GM19025 (cell line): ENCODE measurements around the gene CLEC18C.
"Not testable (repeated sequence)": the region's sequence is repeated elsewhere in the genome, so short reads cannot be mapped to it uniquely, and the experiment has no call there.

ENCODE experiments used
- ATAC-seq: cut with Tn5 transposase; IDR thresholded peaks from one replicate; pipeline ENCODE4 v1.9.1; 2021; ENCODE audit warnings: mild to moderate bottlenecking, low read depth, moderate library complexity; ENCODE audit not compliant: unreplicated experiment

Gene CLEC18C

DNA sequence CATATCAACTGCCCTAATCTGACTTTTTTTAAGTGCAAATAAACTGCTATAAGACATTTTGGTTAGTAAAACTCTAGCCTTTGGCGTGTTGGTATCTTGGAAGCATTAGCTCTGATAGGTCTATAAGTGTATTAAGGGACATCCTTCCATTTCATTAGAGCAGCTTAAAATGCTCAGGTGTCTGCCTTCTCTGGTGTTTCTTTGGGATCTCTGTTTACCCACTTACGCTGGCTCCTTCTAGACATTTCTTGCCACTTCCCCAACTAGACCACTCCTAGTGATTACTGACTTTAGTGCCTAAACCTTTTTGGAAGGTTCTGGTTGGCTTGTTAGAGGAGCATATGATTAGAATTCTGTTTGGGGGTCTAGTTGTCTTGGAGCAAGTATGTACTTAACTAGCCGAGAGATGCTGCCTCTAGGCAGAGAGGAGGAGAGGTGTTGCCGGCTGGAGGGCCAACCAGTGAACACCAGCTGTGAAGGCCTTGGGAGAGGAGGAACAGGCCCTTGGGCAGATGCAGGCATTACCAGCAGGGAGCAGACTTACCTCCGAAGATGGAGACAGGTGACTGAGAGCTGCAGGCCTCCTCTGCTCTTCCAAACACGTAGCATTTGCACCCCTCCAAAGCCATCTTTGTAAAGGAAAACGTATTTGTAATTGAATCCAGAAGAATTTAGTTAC lies 15.2 kb upstream of the CLEC18C start:
- no peak for ATAC-seq

DNA sequence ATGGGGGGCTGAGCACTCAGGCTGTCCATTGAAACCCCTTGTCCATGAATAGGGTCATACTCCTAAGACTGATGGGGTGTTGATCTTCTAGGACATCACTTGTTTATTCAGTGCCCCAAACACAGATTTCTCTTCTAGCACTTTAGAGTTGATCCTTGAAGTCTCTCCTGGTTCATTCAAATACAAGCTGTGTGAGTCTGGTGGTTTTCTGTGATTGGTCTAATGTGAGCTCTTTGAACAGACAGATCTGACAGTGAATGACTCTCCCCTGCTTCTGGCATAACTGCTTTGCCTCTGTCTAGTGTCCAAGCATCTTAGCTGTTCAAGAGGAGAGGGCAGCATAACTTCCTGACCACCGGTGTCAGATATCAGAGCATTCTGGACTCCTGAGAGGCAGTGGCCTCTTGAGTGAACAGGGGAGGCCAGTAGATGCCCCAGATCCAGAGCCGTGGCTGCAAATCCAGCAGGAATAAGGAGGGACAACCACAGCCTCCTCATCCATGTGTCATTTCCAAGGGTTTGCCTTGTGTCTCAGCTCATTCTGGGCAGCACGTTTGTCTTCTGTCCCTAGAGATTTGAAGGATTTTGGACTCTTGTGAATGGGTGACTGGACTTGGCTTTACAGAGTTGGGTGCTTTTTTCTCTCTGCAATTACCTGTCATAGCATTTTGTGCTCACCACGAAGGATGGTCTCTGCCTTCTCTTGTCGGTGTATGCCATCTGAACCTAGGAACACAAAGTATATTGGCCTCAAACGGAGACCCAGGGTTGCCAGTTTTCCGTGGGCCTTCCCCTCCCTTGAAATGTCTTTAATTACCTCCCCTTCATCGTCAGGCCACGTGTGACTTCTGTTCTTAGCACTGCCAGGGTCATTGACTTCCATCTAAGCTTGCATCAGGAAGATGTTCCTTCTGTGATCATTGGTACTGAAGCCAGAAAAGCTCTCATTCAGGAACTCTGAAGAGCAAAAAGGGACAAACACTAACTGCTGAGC lies 13.9 kb upstream of the CLEC18C start:
- no peak for ATAC-seq

DNA sequence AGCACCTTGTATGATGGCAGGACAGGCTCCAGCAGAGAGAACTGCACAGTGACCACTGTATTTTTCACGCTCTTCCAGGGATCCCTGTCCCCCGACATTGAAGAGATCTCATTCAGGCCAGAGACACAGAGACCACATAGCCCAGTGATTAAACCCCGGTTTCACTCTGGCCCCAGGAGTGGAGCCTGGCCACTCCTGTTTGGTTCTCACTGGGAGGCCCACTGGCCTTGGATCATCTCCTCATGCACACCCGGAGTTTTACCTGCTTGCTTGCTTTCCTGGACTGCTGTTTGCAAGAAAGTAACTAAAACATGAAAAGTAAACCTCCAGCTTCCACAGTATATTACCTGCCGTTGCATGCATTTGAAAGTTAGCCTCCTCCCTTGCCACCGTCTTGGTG lies 13.2 kb upstream of the CLEC18C start:
- ATAC-seq: no peak

DNA sequence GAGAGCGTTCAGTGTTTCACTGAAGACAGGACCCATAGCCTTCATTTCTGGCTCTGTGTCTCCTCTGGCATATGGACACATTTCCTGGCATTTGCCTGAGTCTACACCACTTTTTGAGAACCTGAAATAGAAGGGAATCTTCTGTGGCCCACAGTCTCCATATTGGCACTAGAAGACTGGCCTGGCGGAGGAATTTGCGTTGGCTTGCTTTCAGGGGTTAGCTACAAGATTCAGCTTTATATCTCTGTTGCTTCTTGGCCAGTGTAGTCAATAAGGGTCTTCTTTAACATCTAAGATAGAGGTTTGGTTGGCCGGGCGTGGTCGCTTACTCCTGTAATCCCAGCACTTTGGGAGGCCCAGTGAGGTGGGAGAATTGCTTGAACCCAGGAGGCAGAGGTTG lies 12.8 kb upstream of the CLEC18C start:
- no peak for ATAC-seq

DNA sequence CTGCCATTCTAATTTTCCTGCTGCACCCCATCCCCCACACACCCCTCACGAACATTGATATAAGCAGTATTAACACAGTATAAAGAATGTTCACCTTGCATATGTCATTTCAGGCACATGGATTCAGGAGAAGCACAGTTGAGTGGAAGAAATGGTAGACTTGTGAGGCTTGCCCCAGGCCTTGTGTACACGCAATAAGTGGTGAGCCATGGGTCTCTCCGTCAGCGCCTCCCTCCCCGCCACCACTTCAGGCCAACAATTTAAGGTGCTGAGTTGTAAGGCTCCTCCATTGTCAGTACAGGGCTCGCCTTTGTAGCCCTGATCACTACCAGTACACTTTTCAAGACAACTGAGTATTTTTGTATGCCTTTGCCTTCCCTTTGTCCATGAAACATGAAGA lies 12.2 kb upstream of the CLEC18C start:
- ATAC-seq: no peak

DNA sequence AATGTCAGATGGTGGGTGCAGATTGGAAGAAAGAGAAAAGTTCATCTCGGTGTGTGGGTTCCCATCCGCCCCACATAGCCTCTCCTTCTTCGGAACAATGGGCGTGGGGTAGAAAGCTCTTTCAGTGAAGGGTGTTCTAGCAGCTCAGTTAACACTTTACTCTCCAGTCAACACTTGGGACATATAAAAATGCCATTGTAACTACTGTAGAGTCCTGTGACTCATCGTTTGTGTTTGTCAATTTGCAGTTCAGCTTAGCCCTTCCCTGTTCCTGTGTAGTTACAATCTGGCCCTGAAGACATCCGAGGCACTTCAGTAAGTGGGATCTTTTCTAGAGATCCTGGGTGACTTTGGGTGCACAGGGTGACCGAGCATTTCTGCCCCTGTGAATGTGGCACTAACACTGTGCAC lies 11.5 kb upstream of the CLEC18C start:
- ATAC-seq: no peak

DNA sequence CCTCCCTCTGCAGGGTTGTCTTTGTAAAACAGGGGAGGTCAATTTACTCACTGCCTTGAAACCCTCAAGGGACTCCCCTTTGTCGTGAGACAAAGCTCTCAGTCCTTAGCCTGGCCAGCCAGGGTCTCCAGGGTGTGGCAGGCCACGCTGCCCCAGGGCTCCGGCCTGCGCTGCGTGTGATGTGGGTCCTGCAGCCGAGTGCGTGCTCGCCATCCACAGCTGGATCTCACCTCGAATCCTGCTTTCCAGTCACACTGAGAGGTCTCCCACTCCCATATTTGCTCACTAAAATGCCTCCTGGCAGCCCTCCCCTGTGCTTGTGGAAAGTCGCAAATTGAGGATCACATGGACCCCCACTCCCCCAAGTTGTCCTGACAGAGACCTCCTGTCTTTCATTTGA lies 10.0 kb upstream of the CLEC18C start:
- ATAC-seq: no peak

DNA sequence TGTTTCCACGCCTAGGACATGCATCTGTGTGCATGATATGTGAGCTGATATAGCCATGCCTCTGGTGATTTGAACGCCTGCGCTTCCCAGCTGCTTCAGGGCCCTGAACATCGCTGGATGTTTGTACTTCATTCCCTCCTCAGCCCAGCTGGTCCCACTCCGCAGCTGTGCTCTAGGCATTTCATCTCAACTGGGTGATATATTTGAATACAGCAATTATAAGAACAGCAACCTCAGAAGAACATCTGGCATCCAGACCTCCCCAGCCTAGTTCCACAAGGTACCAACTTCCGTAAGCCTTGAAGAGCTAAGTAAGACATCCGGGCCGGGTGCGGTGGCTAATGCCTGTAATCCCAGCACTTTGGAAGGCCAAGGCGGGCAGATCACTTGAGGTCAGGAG lies 6.9 kb upstream of the CLEC18C start:
- not testable (repeated sequence) for ATAC-seq

DNA sequence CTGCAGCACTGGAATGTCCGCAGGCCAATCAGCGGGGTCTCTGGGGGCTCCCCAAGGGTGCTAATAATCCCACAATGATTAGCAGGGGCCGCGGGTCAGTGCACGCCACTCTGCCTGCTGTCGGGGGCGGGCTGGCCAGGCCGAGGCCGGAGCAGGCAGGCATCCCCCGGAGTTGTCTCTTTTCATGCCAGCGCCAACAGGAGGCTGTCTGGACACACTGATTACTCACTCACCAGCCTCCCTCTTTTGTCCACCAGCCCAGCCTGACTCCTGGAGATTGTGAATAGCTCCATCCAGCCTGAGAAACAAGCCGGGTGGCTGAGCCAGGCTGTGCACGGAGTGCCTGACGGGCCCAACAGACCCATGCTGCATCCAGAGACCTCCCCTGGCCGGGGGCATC lies 329 bp downstream of the CLEC18C start:
- ATAC-seq: not testable (repeated sequence)

DNA sequence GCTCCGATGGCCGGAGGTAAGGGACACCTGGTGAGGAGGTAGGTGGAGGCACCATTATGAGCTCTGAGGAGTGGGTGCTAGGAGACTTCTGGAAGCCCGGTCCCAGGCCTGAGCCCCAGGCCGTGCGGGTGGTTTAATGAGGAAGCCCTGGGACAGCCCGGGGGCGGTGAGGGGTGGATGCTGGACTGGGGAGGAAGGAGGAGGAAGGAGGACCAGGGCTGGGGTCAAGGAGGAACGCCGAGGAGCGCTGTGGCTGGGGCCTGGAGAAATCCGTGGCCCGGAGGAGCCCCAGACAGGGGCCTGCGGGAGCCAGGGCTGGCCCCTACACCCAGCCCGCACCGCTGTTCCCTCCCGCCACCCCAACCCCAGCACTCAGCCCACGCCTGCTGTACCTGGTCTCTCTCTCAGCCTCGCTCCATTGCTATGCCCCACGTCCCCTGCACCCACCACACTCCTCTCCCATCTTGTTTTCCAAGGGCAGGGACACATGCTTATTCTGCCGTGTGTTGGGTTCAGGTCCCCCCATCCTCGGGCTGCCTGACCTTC lies 873 bp downstream of the CLEC18C start:
- not testable (repeated sequence) for ATAC-seq

DNA sequence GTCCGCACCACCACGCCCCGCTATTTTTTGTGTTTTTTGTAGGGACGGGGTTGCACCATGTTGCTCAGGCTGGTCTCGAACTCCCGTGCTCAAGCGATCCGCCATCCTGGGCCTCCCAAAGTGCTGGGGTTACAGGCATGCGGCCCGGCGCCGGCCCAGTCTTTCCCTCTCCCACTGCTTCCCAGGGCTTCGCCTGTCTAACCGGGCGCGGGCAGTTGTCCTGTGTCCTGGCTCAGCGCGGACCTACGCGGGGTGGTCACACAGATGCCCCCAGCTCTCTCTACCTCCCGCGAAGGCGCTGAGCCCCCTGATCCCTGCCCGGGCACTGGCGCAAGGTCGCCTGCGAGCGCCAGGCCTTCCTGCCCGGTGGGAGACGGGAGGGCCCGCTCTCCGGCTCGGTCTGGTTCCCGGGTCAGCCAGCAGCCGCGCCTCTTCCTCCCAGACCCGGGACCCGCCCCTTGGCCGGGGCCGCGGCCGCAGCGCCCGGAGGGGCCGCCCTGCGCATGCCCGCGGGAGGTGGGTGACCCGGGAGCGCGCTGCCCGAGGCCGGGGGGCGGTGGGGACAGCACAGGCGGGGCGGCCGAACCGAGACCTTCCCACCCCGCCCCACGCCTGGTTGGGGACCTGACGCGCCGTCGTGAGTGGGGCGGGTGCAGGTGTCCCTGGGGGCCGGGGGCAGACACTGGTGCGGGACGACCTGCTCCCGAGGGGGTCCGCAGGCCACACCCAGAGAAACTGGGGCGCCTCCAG lies 14.4 kb downstream of the CLEC18C start:
- ATAC-seq: not testable (repeated sequence)

DNA sequence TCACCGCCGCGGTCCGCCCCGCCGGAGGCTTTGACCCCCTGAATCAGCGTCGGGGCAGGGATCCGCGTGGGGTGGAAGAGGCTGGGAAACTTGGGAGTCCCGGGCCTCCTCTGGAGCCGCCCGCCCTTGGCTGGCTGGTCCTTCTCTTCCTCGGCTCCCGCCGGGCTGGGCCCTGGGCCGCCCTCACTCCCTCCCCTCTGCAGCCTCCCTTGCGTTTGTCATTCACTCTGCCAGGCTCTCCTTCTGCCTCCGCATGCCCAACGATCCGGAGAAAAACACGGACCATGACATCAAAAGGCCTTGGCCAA lies 15.0 kb downstream of the CLEC18C start:
- not testable (repeated sequence) for ATAC-seq

DNA sequence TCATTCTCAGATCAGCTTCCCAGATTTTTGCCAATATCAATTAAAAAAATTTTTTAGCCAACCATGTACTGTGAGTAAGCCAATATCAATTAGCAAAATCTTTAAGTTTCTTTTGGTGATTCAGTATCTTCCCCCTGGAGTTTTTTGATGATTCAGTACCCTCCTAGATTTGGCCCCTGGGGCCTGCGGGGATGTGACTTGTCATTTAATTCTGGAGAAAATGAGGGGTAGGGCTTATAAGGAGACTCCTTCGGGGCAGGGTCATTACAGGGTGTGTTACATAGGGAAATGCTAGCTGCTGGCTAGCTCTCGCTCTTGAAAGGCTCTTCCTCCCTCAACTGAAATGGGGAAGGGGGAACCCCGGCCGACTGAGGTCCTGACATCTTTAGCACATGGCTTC lies 17.0 kb downstream of the CLEC18C start:
- not testable (repeated sequence) for ATAC-seq

DNA sequence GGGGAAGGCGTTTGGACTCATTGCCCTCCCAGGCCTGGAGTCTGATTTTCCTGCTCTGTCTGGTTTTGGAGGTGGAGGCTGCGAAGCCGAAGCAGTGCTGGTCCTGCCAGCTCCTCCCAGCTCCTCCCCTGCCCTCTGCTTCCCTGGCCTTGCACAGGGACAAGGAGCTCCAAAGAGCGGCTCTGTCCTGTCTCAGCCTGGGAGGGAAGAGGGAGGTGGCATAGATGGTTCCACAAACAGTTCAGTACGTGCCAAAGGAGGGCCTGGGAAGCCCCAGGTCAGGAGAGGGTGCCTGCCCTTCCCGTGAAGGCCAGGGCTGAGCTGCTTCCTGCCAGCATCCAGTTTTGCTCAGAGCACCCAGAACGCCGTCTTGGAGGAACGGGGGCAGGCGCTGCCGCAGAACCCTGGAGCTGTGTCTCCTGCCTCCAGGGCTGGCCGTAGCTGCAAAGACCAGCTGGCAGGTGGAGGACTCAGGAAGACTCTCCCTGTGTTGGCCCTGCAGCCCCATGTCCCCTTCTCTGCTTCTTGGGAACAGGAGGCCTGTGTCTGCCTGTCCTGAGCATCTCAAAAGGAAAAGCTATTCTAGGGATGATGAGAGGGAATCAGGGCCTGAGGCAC lies 23.2 kb downstream of the CLEC18C start:
- not testable (repeated sequence) for ATAC-seq

DNA sequence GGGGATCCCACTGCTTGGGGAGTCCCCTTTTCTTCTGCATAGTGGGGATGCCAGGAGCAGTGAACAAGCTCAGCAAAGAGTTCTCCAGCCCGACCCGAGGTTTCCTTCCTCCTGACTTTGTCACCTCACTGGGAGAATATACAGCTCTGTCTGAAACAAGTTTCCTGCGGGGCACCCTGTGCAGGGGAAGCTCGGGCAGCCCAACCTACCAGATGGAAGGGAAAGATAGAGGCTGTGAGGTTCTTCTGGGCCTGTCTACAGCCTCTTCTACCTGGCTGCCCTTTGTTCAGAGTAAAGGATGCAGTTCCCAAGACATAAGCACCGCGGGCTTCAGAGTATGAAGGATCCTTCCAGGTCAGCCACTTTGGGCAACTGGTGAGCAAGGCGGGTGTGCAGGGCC lies 24.0 kb downstream of the CLEC18C start:
- ATAC-seq: not testable (repeated sequence)

DNA sequence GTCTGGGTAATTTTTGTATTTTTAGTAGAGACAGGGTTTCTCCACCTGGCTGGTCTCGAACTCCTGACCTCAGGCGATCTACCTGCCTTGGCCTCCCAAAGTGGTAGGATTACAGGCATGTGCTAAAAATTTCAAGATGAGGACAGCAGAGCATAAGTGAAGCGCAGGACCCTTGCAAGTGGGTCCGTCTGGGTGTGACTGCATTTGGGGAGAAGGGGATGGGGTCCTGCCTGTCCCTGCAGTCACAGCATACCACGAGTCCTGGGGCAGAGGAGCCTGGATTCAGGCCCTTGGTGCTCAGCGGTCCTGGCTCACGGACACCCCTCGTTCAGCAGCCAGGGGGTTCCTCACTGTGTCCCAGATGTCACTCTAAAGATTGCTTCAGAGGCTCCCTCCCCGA lies 24.6 kb downstream of the CLEC18C start:
- ATAC-seq: not testable (repeated sequence)

DNA sequence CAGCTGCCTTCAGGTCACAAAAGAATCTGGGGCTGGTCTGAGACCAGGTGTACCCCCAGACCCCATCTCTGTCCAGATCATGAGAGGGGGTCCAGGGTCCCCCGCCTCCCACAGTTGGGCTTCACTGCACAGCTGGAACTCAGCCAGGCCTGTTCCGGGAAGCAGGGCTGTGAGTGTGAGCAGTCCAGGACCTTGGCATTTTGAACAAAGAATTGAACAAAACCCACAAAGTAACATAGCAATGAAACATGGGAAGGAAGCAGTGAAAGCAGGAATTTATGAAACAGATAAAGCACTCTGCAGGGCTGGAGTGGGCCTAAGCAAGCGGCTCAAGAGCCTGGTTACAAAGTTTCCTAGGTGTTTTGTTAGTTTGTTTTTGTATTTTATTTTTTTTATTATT lies 25.1 kb downstream of the CLEC18C start:
- not testable (repeated sequence) for ATAC-seq

DNA sequence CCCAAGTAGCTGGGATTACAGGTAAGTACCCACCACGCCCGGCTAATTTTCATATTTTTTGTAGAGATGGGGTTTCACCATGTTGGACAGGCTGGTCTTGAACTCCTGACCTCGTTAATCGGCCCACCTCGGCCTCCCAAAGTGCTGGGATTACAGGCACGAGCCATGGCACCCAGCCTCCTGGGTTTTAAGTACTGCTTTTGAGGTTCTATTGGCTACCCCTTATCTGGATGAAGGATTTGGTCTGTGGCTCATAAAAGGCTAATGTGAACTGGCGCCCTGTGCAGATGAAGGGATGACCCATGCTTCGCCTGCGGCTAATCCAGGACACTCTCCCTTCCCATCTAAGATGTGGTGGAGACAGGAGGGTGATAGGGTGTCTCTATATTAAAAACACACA lies 25.6 kb downstream of the CLEC18C start:
- not testable (repeated sequence) for ATAC-seq

DNA sequence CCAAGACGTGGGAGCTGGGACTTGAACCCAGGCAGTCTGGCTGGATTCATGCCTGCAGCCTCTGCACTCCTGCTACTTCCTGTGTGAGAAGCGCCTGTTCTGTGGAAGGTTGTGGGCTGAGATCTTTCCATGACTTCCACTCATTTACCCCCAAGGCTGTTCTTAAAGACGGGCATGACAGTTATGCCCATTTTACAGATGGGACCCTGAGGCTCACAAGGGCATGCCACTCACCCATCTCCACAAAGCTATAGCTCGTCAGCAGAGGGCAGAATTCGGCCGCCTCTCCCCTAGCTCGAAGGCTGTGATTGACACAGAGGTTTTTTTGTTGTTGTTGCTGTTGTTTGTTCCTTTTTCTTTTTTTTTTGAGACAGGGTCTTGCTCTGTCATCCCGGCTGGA lies 26.5 kb downstream of the CLEC18C start:
- ATAC-seq: not testable (repeated sequence)

DNA sequence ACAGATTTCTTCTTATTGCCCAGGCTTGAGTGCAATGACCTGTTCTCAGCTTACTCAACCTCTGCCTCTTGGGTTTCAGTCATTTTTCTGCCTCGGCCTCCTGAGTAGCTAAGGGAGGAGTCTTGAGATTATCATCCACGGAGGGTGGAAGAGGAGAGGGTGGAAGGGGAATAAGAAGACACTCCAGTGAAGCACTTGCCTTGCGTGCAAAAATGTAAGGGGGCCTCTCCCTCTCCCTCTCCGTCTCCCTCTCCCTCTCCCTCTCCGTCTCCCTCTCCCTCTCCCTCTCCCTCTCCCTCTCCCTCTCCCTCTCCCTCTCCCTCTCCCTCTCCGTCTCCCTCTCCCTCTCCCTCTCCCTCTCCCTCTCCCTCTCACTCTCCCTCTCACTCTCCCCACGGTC lies 29.9 kb downstream of the CLEC18C start:
- not testable (repeated sequence) for ATAC-seq
